HepG2 (cell line): ENCODE results near the gene SNAP29. TPM values are rescaled to one million over a fixed set of nuclear protein-coding genes. Genes with fewer than 3 reads are reported as not detected.

Experiments used
- ATAC-seq: fragments of 200-7000 bp; cut with Tn5 transposase; 3 replicates; pipeline ENCODE4 v1.9.1; 2020; ENCODE audit warnings: mild to moderate bottlenecking, moderate library complexity
- BruUV-seq: library from RNA; stranded (reverse); fragments of 400-500 nt; replicated peaks from 2 replicates; lab custom pipeline; 2021; lab: Mats Ljungman, UMichigan
- CTCF ChIA-PET: fragments of 300-600 bp; formaldehyde crosslinking; extraction: SDS; loops from one replicate; lab custom pipeline; 2021; ENCODE audit warnings: low total read pairs, inconsistent platforms, low intra/inter-chr PET ratio; lab: Yijun Ruan, JAX
- POLR2A ChIA-PET: fragments of 350-600 bp; sonication (Branson Sonifier 250); formaldehyde crosslinking; loops from one replicate; lab custom pipeline; 2020; ENCODE audit warnings: antibody characterized with exemption, inconsistent platforms; lab: Yijun Ruan, JAX
- DNase-seq: peaks from one replicate; pipeline ENCODE4 v3.0.0-alpha.2; 2015; ENCODE audit warnings: low spot score
- FAIRE-seq: peaks from 3 replicates; lab custom pipeline; 2011; peaks lifted over from hg19 to GRCh38; lab: Jason Lieb, UNC
- H2AFZ ChIP-seq: one replicate; pipeline ENCODE4 v1.6.1; 2011; ENCODE audit warnings: low read length, inconsistent platforms
- H3K27ac ChIP-seq: fragments of 300-600 bp; 3 replicates; pipeline ENCODE4 v1.8.0; 2011; ENCODE audit warnings: mixed run types, mild to moderate bottlenecking, mixed read lengths, low read length, inconsistent platforms; ENCODE audit not compliant: insufficient read depth; ENCODE audit errors: extremely low read length
- H3K27me3 ChIP-seq, 2 experiments: fragments of 200-600 bp in 1 of 2; 2 replicates in 1 of 2; 3 replicates in 1 of 2; pipeline versions ENCODE4 v1.6.0 to v1.8.0; 2011; ENCODE audit warnings: low read length in 2 of 2, mild to moderate bottlenecking in 2 of 2, moderate library complexity in 2 of 2, inconsistent platforms in 1 of 2; ENCODE audit not compliant: insufficient read depth in 2 of 2, control insufficient read depth in 1 of 2
- H3K36me3 ChIP-seq, 2 experiments: fragments of 200-600 bp in 1 of 2; replicated peaks in 1 of 2; 2 replicates in 1 of 2; 3 replicates in 1 of 2; pipeline versions ENCODE4 v1.5.1 to v1.8.0; 2011; ENCODE audit warnings: low read length in 2 of 2, inconsistent platforms in 1 of 2; ENCODE audit not compliant: insufficient read depth in 2 of 2, control insufficient read depth in 1 of 2
- H3K4me1 ChIP-seq: 2 replicates; pipeline ENCODE4 v1.5.1; 2012; ENCODE audit warnings: low read length, inconsistent platforms; ENCODE audit not compliant: insufficient read depth
- H3K4me2 ChIP-seq: 2 replicates; pipeline ENCODE4 v1.6.0; 2011; ENCODE audit warnings: low read depth, low read length, inconsistent platforms
- H3K4me3 ChIP-seq, 3 experiments: fragments of 200-600 bp in 1 of 3; sonication (generic), shearing (Covaris generic) in 1 of 3; replicated peaks in 1 of 3; 2 replicates each; pipeline ENCODE4 v1.5.1; 2011 to 2016; ENCODE audit warnings: low read length in 3 of 3, inconsistent platforms in 2 of 3, low read depth in 2 of 3, mild to moderate bottlenecking in 2 of 3, control low read depth in 1 of 3, mixed read lengths in 1 of 3; ENCODE audit not compliant: insufficient read depth in 1 of 3
- H3K79me2 ChIP-seq: one replicate; pipeline ENCODE4 v1.6.1; 2011; ENCODE audit warnings: low read length, inconsistent platforms; ENCODE audit not compliant: insufficient read depth
- H3K9ac ChIP-seq: 2 replicates; pipeline ENCODE4 v1.6.0; 2011; ENCODE audit warnings: mild to moderate bottlenecking, low read depth, low read length, inconsistent platforms; ENCODE audit not compliant: insufficient read depth
- H3K9me3 ChIP-seq: 2 replicates; pipeline ENCODE4 v1.5.1; 2012; ENCODE audit warnings: mild to moderate bottlenecking, low read length
- H4K20me1 ChIP-seq: 2 replicates; pipeline ENCODE4 v1.6.0; 2011; ENCODE audit warnings: inconsistent platforms, mild to moderate bottlenecking, low read length, moderate library complexity; ENCODE audit not compliant: insufficient read depth
- HDAC2 ChIP-seq: sonication (generic); formaldehyde crosslinking; IDR thresholded peaks from 2 replicates; pipeline ENCODE4 v1.4.0; 2020; ENCODE audit warnings: missing genetic modification reagents
- IRF2 ChIP-seq: IDR thresholded peaks from 2 replicates; pipeline ENCODE4 v1.6.1; 2018; ENCODE audit warnings: missing genetic modification reagents, missing compliant biosample characterization
- SIX1 ChIP-seq: sonication (generic); formaldehyde crosslinking; IDR thresholded peaks from 2 replicates; pipeline ENCODE4 v1.4.0; 2020; ENCODE audit warnings: missing genetic modification reagents, borderline replicate concordance
- ZNF510 ChIP-seq: sonication (generic); formaldehyde crosslinking; IDR thresholded peaks from 2 replicates; pipeline ENCODE4 v1.4.0; 2020; ENCODE audit warnings: low read depth, mild to moderate bottlenecking, missing genetic modification reagents
- ZNF782 ChIP-seq: sonication (generic); formaldehyde crosslinking; IDR thresholded peaks from 2 replicates; pipeline ENCODE4 v1.4.0; 2020; ENCODE audit warnings: missing genetic modification reagents, mild to moderate bottlenecking, borderline replicate concordance
- WGBS: methylation state at CpG from one replicate; pipeline ENCODE4 v1.1.6; 2017; ENCODE audit warnings: low lambda C conversion rate; 5-methylcytosine and 5-hydroxymethylcytosine counted together
- in situ Hi-C: cut with HindIII; loops from 2 replicates; pipeline ENCODE4 v1.10.0; 2017; ENCODE audit warnings: low pct_unique_long_range_greater_than_20kb; ENCODE audit not compliant: extremely low pct_ligation_motif_present
- intact Hi-C: fragments of 100-400 bp; cut with micrococcal nuclease; formaldehyde crosslinking; loops from one replicate; pipeline ENCODE4 v1.10.0; 2022; ENCODE audit not compliant: unreplicated experiment
- polyA plus RNA-seq, 8 experiments: library from polyadenylated mRNA; depleted of rRNA in 3 of 8; stranded (reverse) in 7 of 8; unstranded in 1 of 8; fragments of >200 nt; fragmentation: Illumina TruSeq in 4 of 8; extraction: Trizol in 4 of 8; gene quantifications; 2 replicates each; pipeline versions ENCODE4 v1.2.1 to v1.2.3, GENCODE V29; 2011 to 2016; ENCODE audit warnings: low read depth in 4 of 8, missing spikeins in 1 of 8, mixed read lengths in 1 of 8; ENCODE audit not compliant: insufficient read depth in 1 of 8
- total RNA-seq, 5 experiments: library from RNA; depleted of rRNA; stranded (reverse); fragments of >200 nt; fragmentation: Illumina TruSeq; extraction: Trizol; gene quantifications; 2 replicates each; pipeline ENCODE4 v1.2.3, GENCODE V29; 2016; ENCODE audit warnings: low read depth in 1 of 5
- TF ChIP-seq, protein P1 (sequence below): sonication (generic); formaldehyde crosslinking; IDR thresholded peaks from 2 replicates; pipeline ENCODE4 v1.4.0; 2020; ENCODE audit warnings: mild to moderate bottlenecking, missing genetic modification reagents
- TF ChIP-seq, protein P2 (sequence below): sonication (generic); formaldehyde crosslinking; IDR thresholded peaks from 2 replicates; pipeline ENCODE4 v1.5.0; 2020; ENCODE audit warnings: mild to moderate bottlenecking, missing genetic modification reagents
- TF ChIP-seq, protein P3 (sequence below): sonication (generic); formaldehyde crosslinking; IDR thresholded peaks from 2 replicates; pipeline ENCODE4 v1.4.0; 2020; ENCODE audit warnings: missing genetic modification reagents, borderline replicate concordance

SNAP29 gene
- total and polyA plus RNA-seq, 2 of the 13 experiments (the other 11 are each of a cell fraction or from before 2014, with no cell fraction given) = 12.3 to 30.7 TPM

DNA sequence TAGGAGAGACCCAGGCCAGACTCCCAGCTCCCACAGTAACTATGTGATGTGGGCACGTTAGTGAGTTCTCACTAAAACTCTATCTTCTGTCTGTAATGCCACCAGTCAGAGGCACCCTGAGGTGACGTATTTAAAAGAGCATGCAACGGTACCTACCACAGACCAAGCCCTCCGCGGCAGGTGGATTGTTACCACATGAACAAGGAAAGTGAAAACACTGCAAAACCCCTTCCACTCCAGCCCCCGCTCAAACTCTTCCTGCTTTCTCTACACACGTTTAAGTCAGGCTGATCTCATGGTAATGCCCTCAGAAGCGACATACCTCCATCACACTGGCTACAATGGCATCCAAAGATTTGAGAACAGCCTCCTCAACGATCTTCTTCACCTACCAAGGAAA, 48.2 kb upstream of the SNAP29 start (continued):
- TF ChIP-seq, protein P1, sequence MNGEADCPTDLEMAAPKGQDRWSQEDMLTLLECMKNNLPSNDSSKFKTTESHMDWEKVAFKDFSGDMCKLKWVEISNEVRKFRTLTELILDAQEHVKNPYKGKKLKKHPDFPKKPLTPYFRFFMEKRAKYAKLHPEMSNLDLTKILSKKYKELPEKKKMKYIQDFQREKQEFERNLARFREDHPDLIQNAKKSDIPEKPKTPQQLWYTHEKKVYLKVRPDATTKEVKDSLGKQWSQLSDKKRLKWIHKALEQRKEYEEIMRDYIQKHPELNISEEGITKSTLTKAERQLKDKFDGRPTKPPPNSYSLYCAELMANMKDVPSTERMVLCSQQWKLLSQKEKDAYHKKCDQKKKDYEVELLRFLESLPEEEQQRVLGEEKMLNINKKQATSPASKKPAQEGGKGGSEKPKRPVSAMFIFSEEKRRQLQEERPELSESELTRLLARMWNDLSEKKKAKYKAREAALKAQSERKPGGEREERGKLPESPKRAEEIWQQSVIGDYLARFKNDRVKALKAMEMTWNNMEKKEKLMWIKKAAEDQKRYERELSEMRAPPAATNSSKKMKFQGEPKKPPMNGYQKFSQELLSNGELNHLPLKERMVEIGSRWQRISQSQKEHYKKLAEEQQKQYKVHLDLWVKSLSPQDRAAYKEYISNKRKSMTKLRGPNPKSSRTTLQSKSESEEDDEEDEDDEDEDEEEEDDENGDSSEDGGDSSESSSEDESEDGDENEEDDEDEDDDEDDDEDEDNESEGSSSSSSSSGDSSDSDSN (CRISPR knock-in tag) = no peak
- TF ChIP-seq, protein P2, sequence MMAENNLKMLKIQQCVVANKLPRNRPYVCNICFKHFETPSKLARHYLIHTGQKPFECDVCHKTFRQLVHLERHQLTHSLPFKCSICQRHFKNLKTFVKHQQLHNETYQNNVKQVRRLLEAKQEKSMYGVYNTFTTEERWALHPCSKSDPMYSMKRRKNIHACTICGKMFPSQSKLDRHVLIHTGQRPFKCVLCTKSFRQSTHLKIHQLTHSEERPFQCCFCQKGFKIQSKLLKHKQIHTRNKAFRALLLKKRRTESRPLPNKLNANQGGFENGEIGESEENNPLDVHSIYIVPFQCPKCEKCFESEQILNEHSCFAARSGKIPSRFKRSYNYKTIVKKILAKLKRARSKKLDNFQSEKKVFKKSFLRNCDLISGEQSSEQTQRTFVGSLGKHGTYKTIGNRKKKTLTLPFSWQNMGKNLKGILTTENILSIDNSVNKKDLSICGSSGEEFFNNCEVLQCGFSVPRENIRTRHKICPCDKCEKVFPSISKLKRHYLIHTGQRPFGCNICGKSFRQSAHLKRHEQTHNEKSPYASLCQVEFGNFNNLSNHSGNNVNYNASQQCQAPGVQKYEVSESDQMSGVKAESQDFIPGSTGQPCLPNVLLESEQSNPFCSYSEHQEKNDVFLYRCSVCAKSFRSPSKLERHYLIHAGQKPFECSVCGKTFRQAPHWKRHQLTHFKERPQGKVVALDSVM = no peak
- no peak for TF ChIP-seq ZNF782

DNA sequence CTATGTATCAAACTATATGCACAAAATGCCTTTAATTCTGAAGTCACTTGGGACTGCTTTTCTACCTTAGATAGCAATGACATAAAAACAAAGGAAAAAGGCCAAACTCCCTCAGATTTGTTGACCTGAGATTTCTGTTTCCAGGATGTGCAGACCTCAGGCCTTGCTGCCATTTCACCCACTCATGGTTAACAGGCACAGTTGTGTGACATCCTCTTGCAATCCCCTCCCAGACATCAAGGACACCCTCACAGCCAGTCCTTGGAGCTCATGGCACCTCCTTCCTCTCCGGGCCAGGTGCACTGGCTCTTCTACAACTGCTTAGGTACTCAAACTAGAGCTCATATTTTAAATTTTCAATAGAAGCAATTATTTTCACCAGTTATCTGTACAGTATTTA, 47.6 kb upstream of the SNAP29 start:
- H4K20me1 ChIP-seq = no peaks in the 10 kb centered on the region
- H2AFZ ChIP-seq = no peak overlapping the region
- ChIA-PET POLR2A (no interaction called here), CTCF (no interaction called here)
- H3K9ac ChIP-seq = no peak overlapping the region
- H3K27ac ChIP-seq = no peak overlapping the region
- DNase-seq = no peak
- no peaks in the 10 kb centered on the region for H3K27me3 ChIP-seq
- in situ Hi-C loops = loop anchor here (10.0 kb wide), 1 partner anchor 64 kb away; no protein-coding TSS in a partner anchor
- H3K36me3 ChIP-seq = peaks cover 12 to 62% of the 10 kb centered on the region in 2 experiments; a peak in 4 of 5 replicates
- intact Hi-C loops = no loop called here
- no peak for ATAC-seq
- FAIRE-seq = no peak
- 93% methylated on average over 1 of the region's 1 CpG for WGBS
- H3K4me2 ChIP-seq = no peak overlapping the region
- no peaks in the 10 kb centered on the region for H3K79me2 ChIP-seq
- no peaks in the 10 kb centered on the region for H3K4me1 ChIP-seq
- H3K4me3 ChIP-seq = no peak overlapping the region
- H3K9me3 ChIP-seq = no peaks in the 10 kb centered on the region
- no TSS peak for BruUV-seq
- TF ChIP-seq ZNF510 (no peak), SIX1 (CRISPR knock-in tag) (no peak), IRF2 (no peak), HDAC2 (CRISPR knock-in tag) (no peak)
- TF ChIP-seq, protein P3, sequence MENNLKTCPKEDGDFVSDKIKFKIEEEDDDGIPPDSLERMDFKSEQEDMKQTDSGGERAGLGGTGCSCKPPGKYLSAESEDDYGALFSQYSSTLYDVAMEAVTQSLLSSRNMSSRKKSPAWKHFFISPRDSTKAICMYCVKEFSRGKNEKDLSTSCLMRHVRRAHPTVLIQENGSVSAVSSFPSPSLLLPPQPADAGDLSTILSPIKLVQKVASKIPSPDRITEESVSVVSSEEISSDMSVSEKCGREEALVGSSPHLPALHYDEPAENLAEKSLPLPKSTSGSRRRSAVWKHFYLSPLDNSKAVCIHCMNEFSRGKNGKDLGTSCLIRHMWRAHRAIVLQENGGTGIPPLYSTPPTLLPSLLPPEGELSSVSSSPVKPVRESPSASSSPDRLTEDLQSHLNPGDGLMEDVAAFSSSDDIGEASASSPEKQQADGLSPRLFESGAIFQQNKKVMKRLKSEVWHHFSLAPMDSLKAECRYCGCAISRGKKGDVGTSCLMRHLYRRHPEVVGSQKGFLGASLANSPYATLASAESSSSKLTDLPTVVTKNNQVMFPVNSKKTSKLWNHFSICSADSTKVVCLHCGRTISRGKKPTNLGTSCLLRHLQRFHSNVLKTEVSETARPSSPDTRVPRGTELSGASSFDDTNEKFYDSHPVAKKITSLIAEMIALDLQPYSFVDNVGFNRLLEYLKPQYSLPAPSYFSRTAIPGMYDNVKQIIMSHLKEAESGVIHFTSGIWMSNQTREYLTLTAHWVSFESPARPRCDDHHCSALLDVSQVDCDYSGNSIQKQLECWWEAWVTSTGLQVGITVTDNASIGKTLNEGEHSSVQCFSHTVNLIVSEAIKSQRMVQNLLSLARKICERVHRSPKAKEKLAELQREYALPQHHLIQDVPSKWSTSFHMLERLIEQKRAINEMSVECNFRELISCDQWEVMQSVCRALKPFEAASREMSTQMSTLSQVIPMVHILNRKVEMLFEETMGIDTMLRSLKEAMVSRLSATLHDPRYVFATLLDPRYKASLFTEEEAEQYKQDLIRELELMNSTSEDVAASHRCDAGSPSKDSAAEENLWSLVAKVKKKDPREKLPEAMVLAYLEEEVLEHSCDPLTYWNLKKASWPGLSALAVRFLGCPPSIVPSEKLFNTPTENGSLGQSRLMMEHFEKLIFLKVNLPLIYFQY (CRISPR knock-in tag) = no peak
- TF ChIP-seq, all 625 proteins: peak for 0
